Smooth muscle cell (in vitro differentiated cells): Measurements from ENCODE around the gene TMEM145. TPM values are rescaled to one million over a fixed set of nuclear protein-coding genes. Genes with fewer than 3 reads are reported as not detected.

ENCODE experiments used
- DNase-seq: peaks from one replicate; lab custom pipeline; 2025; ENCODE audit not compliant: unreplicated experiment; lab: John Stamatoyannopoulos, UW
- H2AFZ ChIP-seq: fragments of 200-600 bp; sonication (generic); 2 replicates; pipeline ENCODE4 v1.6.0; 2016; ENCODE audit warnings: antibody characterized with exemption, low read depth, mild to moderate bottlenecking
- H3F3A ChIP-seq: fragments of 200-600 bp; sonication (generic); 2 replicates; pipeline ENCODE4 v1.6.0; 2017; ENCODE audit warnings: antibody characterized with exemption, low read depth
- H3K27ac ChIP-seq: fragments of 200-600 bp; sonication (generic); 2 replicates; pipeline ENCODE4 v1.5.1; 2016; ENCODE audit warnings: low read depth, mild to moderate bottlenecking
- H3K27me3 ChIP-seq: fragments of 200-600 bp; sonication (generic); 2 replicates; pipeline ENCODE4 v1.6.1; 2016; ENCODE audit warnings: low read depth, mild to moderate bottlenecking
- H3K36me3 ChIP-seq: fragments of 200-600 bp; sonication (generic); 2 replicates; pipeline ENCODE4 v1.5.1; 2016; ENCODE audit warnings: low read depth
- H3K4me1 ChIP-seq: fragments of 200-600 bp; sonication (generic); 2 replicates; pipeline ENCODE4 v1.5.1; 2016; ENCODE audit warnings: low read depth
- H3K4me2 ChIP-seq: fragments of 200-600 bp; sonication (generic); 2 replicates; pipeline ENCODE4 v1.6.0; 2016; ENCODE audit warnings: mild to moderate bottlenecking
- H3K4me3 ChIP-seq: fragments of 200-600 bp; sonication (generic); 2 replicates; pipeline ENCODE4 v1.5.1; 2016; ENCODE audit warnings: mild to moderate bottlenecking
- H3K79me2 ChIP-seq: fragments of 200-600 bp; sonication (generic); 2 replicates; pipeline ENCODE4 v1.6.0; 2016; ENCODE audit warnings: low read depth, mild to moderate bottlenecking
- H3K9ac ChIP-seq: fragments of 200-600 bp; sonication (generic); 2 replicates; pipeline ENCODE4 v1.6.0; 2016; ENCODE audit warnings: low read depth
- H3K9me3 ChIP-seq: fragments of 200-600 bp; sonication (generic); replicated peaks from 2 replicates; pipeline ENCODE4 v1.5.1; 2016; ENCODE audit warnings: low read depth
- H4K20me1 ChIP-seq: fragments of 200-600 bp; sonication (generic); 2 replicates; pipeline ENCODE4 v1.6.0; 2016; ENCODE audit warnings: low read depth
- WGBS: methylation state at CpG from one replicate; pipeline ENCODE4 v1.1.7; 2016; ENCODE audit warnings: low lambda C conversion rate; 5-methylcytosine and 5-hydroxymethylcytosine counted together
- polyA plus RNA-seq: library from polyadenylated mRNA; unstranded; fragments of >200 nt; fragmentation: Nextera tagmentation; extraction: Ambion mirVana; gene quantifications from 2 replicates; pipeline ENCODE4 v1.2.1, GENCODE V29; 2016
- total RNA-seq: library from RNA; depleted of rRNA; stranded (reverse); fragments of >200 nt; gene quantifications from 2 replicates; pipeline ENCODE4 v1.2.3, GENCODE V29; 2014
- TF ChIP-seq, protein P1 (sequence below): fragments of 200-600 bp; sonication (generic); IDR thresholded peaks from 2 replicates; pipeline ENCODE4 v1.5.1; 2017; ENCODE audit warnings: borderline replicate concordance, mild to moderate bottlenecking, antibody characterized with exemption; ENCODE audit not compliant: insufficient read depth, poor library complexity, severe bottlenecking

The TMEM145 gene
- total and polyA plus RNA-seq, 2 experiments from 2014 or later = 0.11 TPM; not detected in 1

GRCh38 chr19:42281146-42281826, 31.8 kb upstream of the TMEM145 start:
- Histone ChIP-seq H3K9me3 (no peaks in the 10 kb centered on the region), H3F3A (peaks cover 36% of the 10 kb centered on the region), H3K27me3 (no peaks in the 10 kb centered on the region), H3K79me2 (peaks cover 13% of the 10 kb centered on the region), H3K27ac (peak overlapping the region; percentile 97), H2AFZ (no peak overlapping the region), H3K36me3 (no peaks in the 10 kb centered on the region), H4K20me1 (peaks cover 39% of the 10 kb centered on the region), H3K4me1 (peaks cover 43% of the 10 kb centered on the region), H3K9ac (peak overlapping the region; percentile 78), H3K4me2 (peak overlapping the region; percentile 95), H3K4me3 (peak overlapping the region; percentile 94)
- TF ChIP-seq, protein P1, sequence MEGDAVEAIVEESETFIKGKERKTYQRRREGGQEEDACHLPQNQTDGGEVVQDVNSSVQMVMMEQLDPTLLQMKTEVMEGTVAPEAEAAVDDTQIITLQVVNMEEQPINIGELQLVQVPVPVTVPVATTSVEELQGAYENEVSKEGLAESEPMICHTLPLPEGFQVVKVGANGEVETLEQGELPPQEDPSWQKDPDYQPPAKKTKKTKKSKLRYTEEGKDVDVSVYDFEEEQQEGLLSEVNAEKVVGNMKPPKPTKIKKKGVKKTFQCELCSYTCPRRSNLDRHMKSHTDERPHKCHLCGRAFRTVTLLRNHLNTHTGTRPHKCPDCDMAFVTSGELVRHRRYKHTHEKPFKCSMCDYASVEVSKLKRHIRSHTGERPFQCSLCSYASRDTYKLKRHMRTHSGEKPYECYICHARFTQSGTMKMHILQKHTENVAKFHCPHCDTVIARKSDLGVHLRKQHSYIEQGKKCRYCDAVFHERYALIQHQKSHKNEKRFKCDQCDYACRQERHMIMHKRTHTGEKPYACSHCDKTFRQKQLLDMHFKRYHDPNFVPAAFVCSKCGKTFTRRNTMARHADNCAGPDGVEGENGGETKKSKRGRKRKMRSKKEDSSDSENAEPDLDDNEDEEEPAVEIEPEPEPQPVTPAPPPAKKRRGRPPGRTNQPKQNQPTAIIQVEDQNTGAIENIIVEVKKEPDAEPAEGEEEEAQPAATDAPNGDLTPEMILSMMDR = no peak
- 2% methylated on average over 25 of the region's 25 CpGs for WGBS
- DNase-seq = peak; percentile 81

DNA sequence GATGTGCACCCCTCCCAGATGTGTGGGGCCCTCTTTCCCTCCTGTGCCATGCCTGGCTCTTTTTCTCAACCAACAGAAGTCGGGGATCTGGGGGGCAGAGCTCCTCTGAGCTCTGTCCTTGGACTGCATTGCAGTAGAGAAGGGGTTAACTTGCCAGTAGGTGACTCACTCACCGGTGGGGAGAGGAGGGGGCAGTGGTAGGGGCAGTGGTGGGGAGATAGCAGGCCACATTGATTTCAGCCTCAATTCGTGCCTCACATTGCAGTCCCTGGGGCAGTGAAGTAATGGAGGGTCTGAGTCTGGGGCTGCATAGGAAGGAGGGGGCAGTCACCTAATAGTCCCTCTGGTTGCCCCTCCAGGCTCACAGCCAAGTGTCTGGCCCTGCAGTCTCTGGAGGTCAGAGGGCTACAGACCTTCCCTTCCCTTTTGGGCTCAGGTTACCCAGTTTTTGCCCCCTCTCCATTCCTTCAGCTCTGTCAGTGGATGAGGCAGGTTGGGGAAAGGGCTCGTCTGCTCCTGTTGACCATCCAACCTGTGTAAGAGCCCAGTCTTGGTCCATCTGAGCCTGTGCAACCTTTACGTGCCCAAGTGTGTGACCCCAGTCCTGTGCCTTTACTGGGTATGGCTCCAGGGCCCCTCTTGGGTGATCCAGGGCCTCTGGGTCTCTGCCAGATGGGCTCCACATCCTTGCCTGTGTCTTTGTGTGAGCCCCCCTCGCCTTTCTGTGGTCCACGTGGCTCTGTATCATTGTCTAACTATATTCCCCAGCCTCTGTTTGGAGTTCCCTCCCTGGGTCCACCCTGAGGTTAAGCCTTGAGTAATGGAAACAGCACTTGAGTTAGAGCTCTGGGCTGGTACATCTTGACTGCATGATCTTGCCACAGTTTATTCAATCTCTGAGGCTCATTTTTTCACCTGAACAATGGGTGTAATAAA, 31.0 kb upstream of the TMEM145 start:
- DNase-seq = no peak
- peaks cover 12% of the 10 kb centered on the region for H3K79me2 ChIP-seq
- peaks cover 43% of the 10 kb centered on the region for H3K4me1 ChIP-seq
- no peaks in the 10 kb centered on the region for H3K9me3 ChIP-seq
- peak overlapping the region; percentile 95 for H3K4me2 ChIP-seq
- peak overlapping the region; percentile 78 for H3K9ac ChIP-seq
- peak overlapping the region; percentile 97 for H3K27ac ChIP-seq
- no peak overlapping the region for H2AFZ ChIP-seq
- 13% methylated on average over 7 of the region's 7 CpGs for WGBS
- no peaks in the 10 kb centered on the region for H3K36me3 ChIP-seq
- H4K20me1 ChIP-seq = peaks cover 40% of the 10 kb centered on the region
- peak overlapping the region; percentile 94 for H3K4me3 ChIP-seq
- TF ChIP-seq, protein P1 = no peak
- peaks cover 36% of the 10 kb centered on the region for H3F3A ChIP-seq
- H3K27me3 ChIP-seq = no peaks in the 10 kb centered on the region

GRCh38 chr19:42282819-42283187, 30.3 kb upstream of the TMEM145 start:
- Histone ChIP-seq H3K4me3 (peak overlapping the region; percentile 40), H3F3A (peaks cover 36% of the 10 kb centered on the region), H2AFZ (no peak overlapping the region), H3K9me3 (no peaks in the 10 kb centered on the region), H3K36me3 (no peaks in the 10 kb centered on the region), H3K79me2 (peaks cover 12% of the 10 kb centered on the region), H3K4me2 (peak overlapping the region; percentile 95), H4K20me1 (peaks cover 38% of the 10 kb centered on the region), H3K27ac (peak overlapping the region; percentile 97), H3K9ac (no peak overlapping the region), H3K4me1 (peaks cover 37% of the 10 kb centered on the region), H3K27me3 (no peaks in the 10 kb centered on the region)
- DNase-seq = no peak
- 43% methylated on average over 4 of the region's 4 CpGs for WGBS
- TF ChIP-seq, protein P1 = no peak
